Measurements from ENCODE around the gene MYB.
A peak's percentile ranks its signal among the peaks of the same experiment; 100 is the strongest.

Gene MYB

GRCh38 chr6:135260612-135261011 lies 79.5 kb downstream of the MYB start (continued):
- TF ChIP-seq ZNF843 (tag by site-specific recombination; IDR thresholded peaks at IDR 0.05), result no peak
- no peak for TF ChIP-seq SP2 (tag by site-specific recombination; IDR thresholded peaks at IDR 0.05)
- no peak for TF ChIP-seq ZNF544 (tag by site-specific recombination; IDR thresholded peaks at IDR 0.05)
- 0 out of 2 replicates have a peak, but pooled peaks have one; percentile 15 for TF ChIP-seq ZBTB21 (tag by site-specific recombination; IDR thresholded peaks at IDR 0.05)
- TF ChIP-seq ZNF239 (tag by site-specific recombination; IDR thresholded peaks at IDR 0.05), result no peak
- TF ChIP-seq ZNF341 (tag by site-specific recombination; IDR thresholded peaks at IDR 0.05; ENCODE audit: low read depth), result peak; percentile 30; the same call in 1 of the 2 replicates
- no peak for TF ChIP-seq ZNF19 (tag by site-specific recombination; IDR thresholded peaks at IDR 0.05; ENCODE audit: low read depth)
- TF ChIP-seq ZNF433 (tag by site-specific recombination; IDR thresholded peaks at IDR 0.05; ENCODE audit: low read depth), result 0 out of 2 replicates have a peak, but pooled peaks have one; percentile 47
- TF ChIP-seq ZIC2 (tag by site-specific recombination; IDR thresholded peaks at IDR 0.05), result no peak
- TF ChIP-seq ZNF354C (tag by site-specific recombination; IDR thresholded peaks at IDR 0.05; ENCODE audit: borderline replicate concordance, low read depth), result no peak
- no peak for TF ChIP-seq GLIS2 (tag by site-specific recombination; IDR thresholded peaks at IDR 0.05)
- peak; percentile 72 for TF ChIP-seq ZNF266 (tag by site-specific recombination; IDR thresholded peaks at IDR 0.05; ENCODE audit: low read depth)
- no peak for TF ChIP-seq ZNF530 (tag by site-specific recombination; IDR thresholded peaks at IDR 0.05; ENCODE audit: low read depth)
- no peak for TF ChIP-seq ZNF18 (tag by site-specific recombination; IDR thresholded peaks at IDR 0.05)
- no peak for TF ChIP-seq ZNF660 (tag by site-specific recombination; IDR thresholded peaks at IDR 0.05)
- no peak for TF ChIP-seq ZNF223 (tag by site-specific recombination; IDR thresholded peaks at IDR 0.05)
- TF ChIP-seq INSM2 (tag by site-specific recombination; IDR thresholded peaks at IDR 0.05), result no peak
- peak; percentile 64 for TF ChIP-seq ZBTB8A (tag by site-specific recombination; IDR thresholded peaks at IDR 0.05)
- no peak for TF ChIP-seq ZNF521 (tag by site-specific recombination; IDR thresholded peaks at IDR 0.05)
- TF ChIP-seq ZNF596 (tag by site-specific recombination; IDR thresholded peaks at IDR 0.05), result no peak
- no peak for TF ChIP-seq SCRT1 (tag by site-specific recombination; IDR thresholded peaks at IDR 0.05; ENCODE audit: borderline replicate concordance)
- TF ChIP-seq ZNF202 (tag by site-specific recombination; IDR thresholded peaks at IDR 0.05; ENCODE audit: borderline replicate concordance), result peak; percentile 73; the same call in 1 of the 2 replicates
- peak; percentile 26 for TF ChIP-seq ZNF529 (tag by site-specific recombination; IDR thresholded peaks at IDR 0.05; ENCODE audit: insufficient replicate concordance)
- TF ChIP-seq ZNF501 (tag by site-specific recombination; IDR thresholded peaks at IDR 0.05), result no peak
- no peak for TF ChIP-seq ZBTB1 (tag by site-specific recombination; IDR thresholded peaks at IDR 0.05)
- no peak for TF ChIP-seq ZNF146 (tag by site-specific recombination; IDR thresholded peaks at IDR 0.05)
- peak; percentile 39 for TF ChIP-seq ZNF629 (tag by site-specific recombination; IDR thresholded peaks at IDR 0.05)
- peak; percentile 77 for TF ChIP-seq ZBTB11 (tag by site-specific recombination; conservative IDR thresholded peaks at IDR 0.05; ENCODE audit: low read depth)
- TF ChIP-seq PRDM10 (tag by site-specific recombination; IDR thresholded peaks at IDR 0.05), result no peak
- no peak for TF ChIP-seq HOXC10 (CRISPR knock-in tag; IDR thresholded peaks at IDR 0.05)
- no peak for TF ChIP-seq ZSCAN30 (tag by site-specific recombination; IDR thresholded peaks at IDR 0.05)
- TF ChIP-seq ZNF623 (tag by site-specific recombination; IDR thresholded peaks at IDR 0.05), result peak; percentile 69
- no peak for TF ChIP-seq ZEB2 (tag by site-specific recombination; IDR thresholded peaks at IDR 0.05)

Measured in HEK293 (cell line).